Glomerular endothelial cell (primary cell): ENCODE data around the gene GMDS. TPM values are rescaled to one million over a fixed set of nuclear protein-coding genes. Genes with fewer than 3 reads are reported as not detected.

ENCODE experiments used
- DNase-seq: peaks from one replicate; pipeline ENCODE4 v3.0.0-alpha.2; 2011; ENCODE audit warnings: low read depth, low spot score; ENCODE audit errors: extremely low read depth
- total RNA-seq: library from RNA; depleted of rRNA; stranded (reverse); fragments of >200 nt; gene quantifications from 2 replicates; pipeline ENCODE4 v1.2.3, GENCODE V29; 2015

The GMDS gene
- total RNA-seq, 1 donor from 2014 or later = 26.3 TPM

- no peak for DNase-seq
Measured at GRCh38 chr6:1871724-1872315, 373.6 kb downstream of the GMDS start.

DNA sequence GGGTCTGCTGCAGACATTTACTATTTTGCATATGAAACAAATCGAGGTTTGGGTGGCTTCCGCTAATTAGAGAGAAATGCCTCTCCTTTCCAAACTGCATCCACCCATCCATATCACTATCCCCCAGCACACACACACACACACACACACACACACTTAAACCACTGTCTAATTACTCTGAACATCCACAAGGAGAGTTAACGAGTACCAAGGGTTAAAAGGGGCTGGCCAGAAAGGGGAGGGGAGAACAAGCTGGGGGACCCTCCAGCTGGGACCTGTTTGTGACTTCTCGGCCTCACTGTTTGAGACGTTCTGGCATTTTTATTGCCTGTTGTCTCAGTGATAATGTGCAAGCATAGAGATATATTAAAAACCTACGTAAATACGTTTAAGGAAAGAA, 374.5 kb downstream of the GMDS start:
- DNase-seq = no peak

DNA sequence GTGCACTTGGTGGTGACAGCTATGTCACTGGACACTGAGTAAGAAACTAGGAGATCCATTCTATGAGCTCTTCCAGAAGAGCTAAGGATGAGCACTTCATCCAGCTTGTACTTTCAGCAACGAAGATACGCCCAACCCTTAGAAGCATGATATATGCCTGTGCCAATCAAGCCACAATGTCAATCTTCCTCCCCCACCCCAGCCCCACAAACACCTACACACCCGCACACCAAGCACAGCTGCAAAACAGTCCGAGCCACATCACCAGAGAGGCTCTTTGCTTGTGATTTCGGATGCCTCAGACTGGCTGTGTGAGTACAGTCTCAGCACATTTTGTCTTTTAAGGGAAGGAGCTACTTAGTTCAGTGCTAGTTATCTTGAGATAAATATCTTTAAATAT, 375.2 kb downstream of the GMDS start:
- DNase-seq = no peak

GRCh38 chr6:1869769-1870168, 375.6 kb downstream of the GMDS start:
- no peak for DNase-seq

GRCh38 chr6:1869308-1869707, 376.1 kb downstream of the GMDS start:
- no peak for DNase-seq

GRCh38 chr6:1868561-1869261, 376.7 kb downstream of the GMDS start:
- DNase-seq = no peak

DNA sequence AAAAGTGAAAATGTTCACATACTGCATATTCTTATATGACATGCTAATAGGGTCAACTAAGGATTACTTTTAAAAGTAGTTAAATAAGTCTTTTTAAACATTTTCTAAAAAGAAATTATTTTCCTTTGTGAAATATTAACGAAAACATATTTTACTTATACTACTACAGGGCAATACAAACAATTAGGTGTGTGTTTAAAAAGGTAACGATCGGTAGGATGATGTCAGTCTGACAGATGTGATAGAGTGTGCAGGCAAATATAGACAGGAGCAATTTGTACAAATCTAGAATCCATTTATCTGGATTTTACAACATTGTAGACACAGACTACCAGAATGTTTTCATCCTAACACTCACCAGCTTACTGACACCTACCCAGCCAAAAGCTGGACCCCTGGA, 378.2 kb downstream of the GMDS start:
- DNase-seq = no peak

GRCh38 chr6:1865585-1865984, 379.8 kb downstream of the GMDS start:
- DNase-seq = no peak

DNA sequence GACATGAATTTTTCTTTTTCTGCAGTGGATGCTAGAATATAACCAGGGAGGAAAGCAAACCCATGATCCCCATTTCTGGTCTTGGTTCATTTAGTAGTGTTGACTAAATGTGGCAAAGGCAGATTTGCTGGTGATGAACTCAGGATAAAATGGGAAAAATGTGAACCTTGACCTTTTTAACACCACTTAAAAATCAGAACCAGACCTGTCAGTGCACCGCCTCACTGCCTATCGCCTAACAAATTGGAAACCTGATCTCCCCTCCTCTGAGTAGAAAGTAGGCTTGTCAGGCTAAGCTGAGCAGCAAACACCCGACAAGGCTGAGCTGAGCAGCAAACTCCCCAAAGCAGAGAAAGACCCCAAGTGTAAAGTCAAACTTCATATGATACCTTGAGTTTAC, 380.9 kb downstream of the GMDS start:
- no peak for DNase-seq

GRCh38 chr6:1862411-1862810, 383.0 kb downstream of the GMDS start:
- DNase-seq = no peak

DNA sequence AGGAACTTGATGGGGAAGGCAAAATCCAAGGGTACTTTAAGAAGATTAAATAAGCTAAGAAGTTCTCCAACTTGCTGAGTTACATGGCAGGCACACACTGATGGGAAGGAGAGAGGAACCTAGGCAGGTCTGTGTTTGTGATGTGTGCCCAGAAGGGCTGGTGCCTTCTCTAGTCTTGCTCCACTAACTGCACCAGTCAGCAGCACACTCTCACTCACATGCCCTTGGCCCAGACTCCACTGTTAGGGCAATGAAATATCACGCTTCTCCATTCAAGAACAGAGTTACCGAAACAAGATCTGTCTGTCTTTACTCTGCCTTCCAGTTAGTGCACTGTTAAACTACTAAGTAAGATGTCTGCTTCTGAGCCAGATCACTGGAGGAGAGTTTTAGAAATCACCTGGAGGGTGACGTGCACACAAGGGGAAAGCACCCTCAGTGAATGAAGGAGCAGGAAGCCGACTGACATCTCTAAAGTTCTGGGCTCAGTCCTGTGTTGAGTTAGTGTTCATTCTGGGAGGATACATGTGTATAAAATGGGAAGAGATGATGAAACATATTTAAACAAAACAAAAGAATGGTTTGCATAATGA, 384.6 kb downstream of the GMDS start:
- DNase-seq = no peak

DNA sequence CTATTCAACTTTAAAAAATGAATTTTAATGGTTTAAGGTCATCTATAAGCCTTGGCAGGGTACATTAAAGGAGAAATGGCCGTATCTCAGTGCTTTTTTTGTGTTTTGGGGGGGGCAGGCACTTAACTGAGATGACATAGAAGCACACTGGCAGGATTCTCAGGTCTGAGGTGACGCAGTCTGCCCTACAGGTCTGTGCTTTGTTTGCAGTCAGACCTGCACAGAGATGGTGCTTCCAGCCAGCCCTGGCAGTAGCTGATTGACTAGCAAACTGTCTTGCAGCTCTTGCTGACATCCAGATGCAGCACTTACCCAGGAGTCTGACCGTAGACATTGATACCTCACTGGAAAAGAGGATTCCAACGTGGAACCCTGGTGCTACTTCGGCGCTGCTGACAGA, 386.5 kb downstream of the GMDS start:
- DNase-seq = no peak

DNA sequence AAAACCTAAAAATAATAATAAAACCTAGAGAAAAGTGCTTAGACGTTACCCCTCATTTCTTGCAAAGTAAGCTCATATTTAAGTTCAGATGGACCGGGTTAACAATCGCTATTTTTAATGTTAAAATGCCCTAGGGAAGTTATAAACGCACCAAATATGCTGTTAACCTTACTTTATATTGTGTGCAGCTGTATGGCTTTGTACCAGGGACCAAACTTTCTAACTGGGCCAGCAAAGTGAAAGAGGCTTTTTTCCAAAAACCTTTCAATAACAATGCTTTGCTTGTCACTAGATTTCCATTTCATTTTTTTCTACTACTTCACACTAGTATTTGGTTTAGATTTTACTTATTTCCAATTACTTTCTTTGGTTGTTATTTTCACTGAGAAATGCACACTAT, 387.2 kb downstream of the GMDS start:
- no peak for DNase-seq

- DNase-seq = no peak
Measured at GRCh38 chr6:1856381-1856780, 389.0 kb downstream of the GMDS start.

GRCh38 chr6:1855890-1856289, 389.5 kb downstream of the GMDS start:
- no peak for DNase-seq

DNA sequence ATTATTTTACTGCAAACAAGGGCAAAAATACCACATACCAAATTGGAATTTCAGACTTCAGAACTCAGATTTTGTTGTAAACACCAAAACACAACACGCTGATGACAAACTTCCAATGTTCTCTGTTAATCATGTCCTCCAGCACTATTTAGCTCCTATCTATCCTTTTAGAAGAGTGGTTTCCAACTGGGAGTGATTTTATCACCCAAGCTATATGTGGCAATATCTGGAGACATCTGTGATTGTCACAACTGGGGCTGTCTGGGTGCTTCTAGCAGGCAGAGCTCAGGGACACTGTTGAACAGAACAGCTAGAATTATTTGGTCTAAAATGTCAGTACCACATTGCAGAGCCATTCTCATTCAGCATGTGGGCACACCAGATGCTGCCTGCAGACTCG, 391.1 kb downstream of the GMDS start:
- DNase-seq = no peak

DNA sequence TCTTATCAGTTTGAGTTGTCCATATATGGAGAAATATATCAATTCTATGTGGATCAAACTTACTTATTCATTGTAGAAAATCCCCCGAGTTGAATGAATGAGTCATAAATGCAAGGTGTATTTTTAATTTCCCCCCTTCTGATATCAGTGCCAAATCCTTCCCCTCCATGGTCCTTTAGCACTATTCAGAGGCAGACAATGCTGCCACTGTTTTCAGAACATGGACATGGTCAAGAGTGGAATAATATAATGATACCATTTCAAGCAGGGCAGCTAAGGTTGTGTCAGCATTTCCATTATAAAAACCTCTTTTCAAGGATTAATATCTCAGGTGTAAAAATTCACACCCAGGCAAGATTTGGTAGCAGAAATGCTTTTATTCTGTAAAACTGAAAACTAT, 391.6 kb downstream of the GMDS start:
- no peak for DNase-seq

GRCh38 chr6:1851681-1852456, 393.5 kb downstream of the GMDS start:
- no peak for DNase-seq

- no peak for DNase-seq
Measured at GRCh38 chr6:1850840-1851157, 394.6 kb downstream of the GMDS start.

- DNase-seq = no peak
Measured at GRCh38 chr6:1850121-1850839, 395.1 kb downstream of the GMDS start.

DNA sequence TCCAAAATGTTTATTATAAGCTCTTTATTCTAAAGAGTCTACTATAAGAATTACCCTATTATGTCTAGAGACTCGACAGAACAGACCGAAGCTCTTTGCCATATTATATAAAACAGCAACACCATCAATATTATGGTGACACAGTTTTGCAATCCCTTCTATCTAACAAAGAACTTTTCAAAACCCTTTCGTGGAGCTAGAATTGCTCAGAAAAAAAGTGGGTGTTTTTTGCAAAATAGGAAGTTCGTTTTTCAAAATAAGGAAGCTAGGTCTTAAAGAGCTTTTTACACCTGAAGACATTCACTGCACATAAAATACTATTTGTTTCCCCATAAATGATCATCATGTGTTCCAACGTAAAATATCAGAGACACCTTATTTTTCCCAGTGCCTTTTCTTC, 395.7 kb downstream of the GMDS start:
- no peak for DNase-seq
